Activated T-helper 17 cell treated with anti-CD3 and anti-CD28 coated beads, Interleukin-2, amount 50 U/mL, for 72 hours (primary cell): Measurements from ENCODE around the gene MYCBP. TPM values are rescaled to one million over a fixed set of nuclear protein-coding genes. Genes with fewer than 3 reads are reported as not detected.
A peak's percentile ranks its signal among the peaks of the same experiment; 100 is the strongest.

Source experiments
- ATAC-seq: fragments of 150-1000 bp; cut with Tn5 transposase; replicated peaks from 2 replicates; pipeline ENCODE4 v1.10.0; 2021; ENCODE audit warnings: mild to moderate bottlenecking, moderate library complexity
- H3K27ac Mint-ChIP-seq: one replicate; pipeline ENCODE4 v1.8.0; 2022; ENCODE audit warnings: mixed read lengths
- H3K27me3 Mint-ChIP-seq: one replicate; pipeline ENCODE4 v1.8.0; 2022; ENCODE audit warnings: mixed read lengths
- H3K36me3 Mint-ChIP-seq: one replicate; pipeline ENCODE4 v1.8.0; 2022; ENCODE audit warnings: low read depth, mild to moderate bottlenecking, mixed read lengths
- H3K4me1 Mint-ChIP-seq: one replicate; pipeline ENCODE4 v1.8.0; 2022; ENCODE audit warnings: mixed read lengths
- H3K4me3 Mint-ChIP-seq: one replicate; pipeline ENCODE4 v1.8.0; 2022; ENCODE audit warnings: mild to moderate bottlenecking, mixed read lengths
- H3K9me3 Mint-ChIP-seq: one replicate; pipeline ENCODE4 v1.8.0; 2022; ENCODE audit warnings: mixed read lengths
- total RNA-seq, 2 donors: library from RNA; stranded (reverse); gene quantifications; one replicate each; pipeline ENCODE4 v1.2.3, GENCODE V29; 2022

The MYCBP gene
- total RNA-seq, 2 donors from 2014 or later = 15.5 to 40.5 TPM

- H3K9me3 Mint-ChIP-seq = no peaks in the 10 kb centered on the region
- ATAC-seq = no peak
- H3K27ac Mint-ChIP-seq = no peak overlapping the region
- no peaks in the 10 kb centered on the region for H3K36me3 Mint-ChIP-seq
- H3K4me1 Mint-ChIP-seq = peaks cover 4% of the 10 kb centered on the region
- no peak overlapping the region for H3K4me3 Mint-ChIP-seq
- H3K27me3 Mint-ChIP-seq = peaks cover 51% of the 10 kb centered on the region
These were observed 53.6 kb downstream of the MYCBP start for GRCh38 chr1:38819516-38819915.

GRCh38 chr1:38819040-38819439 is 54.1 kb downstream of the MYCBP start:
- peaks cover 52% of the 10 kb centered on the region for H3K27me3 Mint-ChIP-seq
- no peaks in the 10 kb centered on the region for H3K9me3 Mint-ChIP-seq
- no peaks in the 10 kb centered on the region for H3K36me3 Mint-ChIP-seq
- H3K27ac Mint-ChIP-seq = no peak overlapping the region
- peaks cover 4% of the 10 kb centered on the region for H3K4me1 Mint-ChIP-seq
- H3K4me3 Mint-ChIP-seq = no peak overlapping the region
- ATAC-seq = no peak

GRCh38 chr1:38818175-38818976 is 54.8 kb downstream of the MYCBP start:
- no peaks in the 10 kb centered on the region for H3K36me3 Mint-ChIP-seq
- no peak overlapping the region for H3K27ac Mint-ChIP-seq
- peaks cover 53% of the 10 kb centered on the region for H3K27me3 Mint-ChIP-seq
- H3K4me1 Mint-ChIP-seq = peaks cover 4% of the 10 kb centered on the region
- H3K4me3 Mint-ChIP-seq = no peak overlapping the region
- no peaks in the 10 kb centered on the region for H3K9me3 Mint-ChIP-seq
- peak; percentile 48 for ATAC-seq

GRCh38 chr1:38817267-38818174 is 55.6 kb downstream of the MYCBP start:
- H3K27ac Mint-ChIP-seq = no peak overlapping the region
- H3K9me3 Mint-ChIP-seq = no peaks in the 10 kb centered on the region
- H3K4me1 Mint-ChIP-seq = peaks cover 4% of the 10 kb centered on the region
- H3K4me3 Mint-ChIP-seq = peak overlapping the region; percentile 29
- no peak for ATAC-seq
- H3K36me3 Mint-ChIP-seq = no peaks in the 10 kb centered on the region
- peaks cover 58% of the 10 kb centered on the region for H3K27me3 Mint-ChIP-seq

GRCh38 chr1:38815903-38816627 is 57.1 kb downstream of the MYCBP start:
- H3K9me3 Mint-ChIP-seq = no peaks in the 10 kb centered on the region
- H3K4me1 Mint-ChIP-seq = peaks cover 4% of the 10 kb centered on the region
- peak; percentile 45 for ATAC-seq
- H3K27ac Mint-ChIP-seq = no peak overlapping the region
- peak overlapping the region; percentile 29 for H3K4me3 Mint-ChIP-seq
- H3K27me3 Mint-ChIP-seq = peaks cover 64% of the 10 kb centered on the region
- no peaks in the 10 kb centered on the region for H3K36me3 Mint-ChIP-seq

GRCh38 chr1:38814984-38815464 is 58.1 kb downstream of the MYCBP start:
- no peak for ATAC-seq
- H3K4me1 Mint-ChIP-seq = peaks cover 4% of the 10 kb centered on the region

GRCh38 chr1:38814444-38814983 is 58.6 kb downstream of the MYCBP start:
- H3K9me3 Mint-ChIP-seq = no peaks in the 10 kb centered on the region
- no peaks in the 10 kb centered on the region for H3K36me3 Mint-ChIP-seq
- ATAC-seq = no peak
- peaks cover 67% of the 10 kb centered on the region for H3K27me3 Mint-ChIP-seq
- H3K4me3 Mint-ChIP-seq = no peak overlapping the region
- peaks cover 4% of the 10 kb centered on the region for H3K4me1 Mint-ChIP-seq
- H3K27ac Mint-ChIP-seq = no peak overlapping the region

More at GRCh38 chr1:38814984-38815464, 58.1 kb downstream of the MYCBP start:
- H3K9me3 Mint-ChIP-seq = no peaks in the 10 kb centered on the region
- H3K27me3 Mint-ChIP-seq = peaks cover 71% of the 10 kb centered on the region
- no peaks in the 10 kb centered on the region for H3K36me3 Mint-ChIP-seq
- no peak overlapping the region for H3K4me3 Mint-ChIP-seq
- no peak overlapping the region for H3K27ac Mint-ChIP-seq

- Mint-ChIP-seq H3K27me3 (peaks cover 73% of the 10 kb centered on the region), H3K4me3 (no peak overlapping the region), H3K36me3 (no peaks in the 10 kb centered on the region), H3K27ac (no peak overlapping the region), H3K4me1 (peaks cover 4% of the 10 kb centered on the region), H3K9me3 (no peaks in the 10 kb centered on the region)
- ATAC-seq = no peak
These were observed 60.2 kb downstream of the MYCBP start for GRCh38 chr1:38812981-38813380.

Other genes with a start within 250 kb of the MYCBP start
- 10 to 100 TPM; 16.6 to 28.5 TPM for gene RRAGC, start 13.6 kb downstream of the MYCBP start, total RNA-seq
- not detected for gene GJA9, start 8.2 kb upstream of the MYCBP start, total RNA-seq
- gene RHBDL2, start 68.5 kb upstream of the MYCBP start, total RNA-seq = not detected
- 10 to 100 TPM; 52.2 to 54.1 TPM for gene AKIRIN1, start 117.9 kb upstream of the MYCBP start, total RNA-seq
- 100 to 1,000 TPM; 114 to 199 TPM for gene NDUFS5, start 153.0 kb upstream of the MYCBP start, total RNA-seq